C4-2B (cell line): ENCODE data around the gene EXOSC5.

Experiments used
- CTCF ChIP-seq: fragments of 450-650 bp; conservative IDR thresholded peaks from 2 replicates; pipeline ENCODE4 v1.5.1; 2017; ENCODE audit warnings: mild to moderate bottlenecking
- ZFX ChIP-seq: fragments of 450-650 bp; IDR thresholded peaks from 2 replicates; pipeline ENCODE4 v1.6.1; 2017

- no peak for TF ChIP-seq CTCF
- no peak for TF ChIP-seq ZFX
Observed at GRCh38 chr19:41399525-41399924, 2.4 kb upstream of the EXOSC5 start.
